Mesendoderm (in vitro differentiated cells): Measurements from ENCODE around the gene TMEM95.
A peak's percentile ranks its signal among the peaks of the same experiment; 100 is the strongest.

Source experiments
- DNase-seq: peaks from one replicate; pipeline ENCODE4 v3.0.0; 2013
- H2AK5ac ChIP-seq: 2 replicates; pipeline ENCODE4 v1.6.1; 2013; ENCODE audit warnings: low read length, inconsistent platforms
- H2BK120ac ChIP-seq: 2 replicates; pipeline ENCODE4 v1.6.1; 2013; ENCODE audit warnings: low read depth, mild to moderate bottlenecking, low read length, moderate library complexity, mixed read lengths
- H2BK15ac ChIP-seq: replicated peaks from 2 replicates; pipeline ENCODE4 v1.6.1; 2013; ENCODE audit warnings: low read depth, mild to moderate bottlenecking, moderate library complexity
- H2BK5ac ChIP-seq: 2 replicates; pipeline ENCODE4 v1.6.1; 2013; ENCODE audit warnings: low read length, inconsistent platforms
- H3K18ac ChIP-seq: 2 replicates; pipeline ENCODE4 v1.6.1; 2013; ENCODE audit warnings: mild to moderate bottlenecking, low read length, mixed read lengths
- H3K23ac ChIP-seq: one replicate; pipeline ENCODE4 v1.6.1; 2013; ENCODE audit warnings: low read length
- H3K27ac ChIP-seq: 2 replicates; pipeline ENCODE4 v1.5.1; 2013; ENCODE audit warnings: low read depth, mild to moderate bottlenecking, inconsistent platforms, low read length, moderate library complexity
- H3K27me3 ChIP-seq: 2 replicates; pipeline ENCODE4 v1.6.1; 2013; ENCODE audit warnings: low read length, control low read depth, mild to moderate bottlenecking, inconsistent platforms; ENCODE audit not compliant: insufficient read depth, poor library complexity
- H3K36me3 ChIP-seq: 2 replicates; pipeline ENCODE4 v1.6.1; 2013; ENCODE audit warnings: low read length, inconsistent platforms; ENCODE audit not compliant: control insufficient read depth, insufficient read depth
- H3K4ac ChIP-seq: one replicate; pipeline ENCODE4 v1.6.1; 2013; ENCODE audit warnings: low read depth, mild to moderate bottlenecking, low read length, moderate library complexity
- H3K4me1 ChIP-seq: 2 replicates; pipeline ENCODE4 v1.6.1; 2013; ENCODE audit warnings: low read depth, low read length, inconsistent platforms; ENCODE audit not compliant: control insufficient read depth
- H3K4me2 ChIP-seq: 2 replicates; pipeline ENCODE4 v1.6.1; 2013; ENCODE audit warnings: low read length
- H3K4me3 ChIP-seq: 2 replicates; pipeline ENCODE4 v1.5.1; 2013; ENCODE audit warnings: mild to moderate bottlenecking, low read length
- H3K56ac ChIP-seq: one replicate; pipeline ENCODE4 v1.6.1; 2013; ENCODE audit warnings: low read length
- H3K79me1 ChIP-seq: 2 replicates; pipeline ENCODE4 v1.6.1; 2013; ENCODE audit warnings: low read length, inconsistent platforms
- H3K79me2 ChIP-seq: 2 replicates; pipeline ENCODE4 v1.6.1; 2013; ENCODE audit warnings: mild to moderate bottlenecking, low read length; ENCODE audit not compliant: control insufficient read depth, insufficient read depth
- H3K9ac ChIP-seq: 2 replicates; pipeline ENCODE4 v1.6.1; 2013; ENCODE audit warnings: low read length, inconsistent platforms
- H4K5ac ChIP-seq: one replicate; pipeline ENCODE4 v1.6.1; 2013; ENCODE audit warnings: low read length
- H4K8ac ChIP-seq: one replicate; pipeline ENCODE4 v1.6.1; 2013; ENCODE audit warnings: low read depth, mild to moderate bottlenecking, control low read depth, low read length, moderate library complexity
- WGBS: extraction: QIAGEN DNeasy Blood & Tissue Kit; methylation state at CpG from one replicate; pipeline ENCODE4 v1.1.7; 2013; ENCODE audit warnings: low lambda C conversion rate, missing lambda C conversion rate; ENCODE audit not compliant: insufficient coverage; ENCODE audit errors: extremely low coverage; 5-methylcytosine and 5-hydroxymethylcytosine counted together

The TMEM95 gene

DNA sequence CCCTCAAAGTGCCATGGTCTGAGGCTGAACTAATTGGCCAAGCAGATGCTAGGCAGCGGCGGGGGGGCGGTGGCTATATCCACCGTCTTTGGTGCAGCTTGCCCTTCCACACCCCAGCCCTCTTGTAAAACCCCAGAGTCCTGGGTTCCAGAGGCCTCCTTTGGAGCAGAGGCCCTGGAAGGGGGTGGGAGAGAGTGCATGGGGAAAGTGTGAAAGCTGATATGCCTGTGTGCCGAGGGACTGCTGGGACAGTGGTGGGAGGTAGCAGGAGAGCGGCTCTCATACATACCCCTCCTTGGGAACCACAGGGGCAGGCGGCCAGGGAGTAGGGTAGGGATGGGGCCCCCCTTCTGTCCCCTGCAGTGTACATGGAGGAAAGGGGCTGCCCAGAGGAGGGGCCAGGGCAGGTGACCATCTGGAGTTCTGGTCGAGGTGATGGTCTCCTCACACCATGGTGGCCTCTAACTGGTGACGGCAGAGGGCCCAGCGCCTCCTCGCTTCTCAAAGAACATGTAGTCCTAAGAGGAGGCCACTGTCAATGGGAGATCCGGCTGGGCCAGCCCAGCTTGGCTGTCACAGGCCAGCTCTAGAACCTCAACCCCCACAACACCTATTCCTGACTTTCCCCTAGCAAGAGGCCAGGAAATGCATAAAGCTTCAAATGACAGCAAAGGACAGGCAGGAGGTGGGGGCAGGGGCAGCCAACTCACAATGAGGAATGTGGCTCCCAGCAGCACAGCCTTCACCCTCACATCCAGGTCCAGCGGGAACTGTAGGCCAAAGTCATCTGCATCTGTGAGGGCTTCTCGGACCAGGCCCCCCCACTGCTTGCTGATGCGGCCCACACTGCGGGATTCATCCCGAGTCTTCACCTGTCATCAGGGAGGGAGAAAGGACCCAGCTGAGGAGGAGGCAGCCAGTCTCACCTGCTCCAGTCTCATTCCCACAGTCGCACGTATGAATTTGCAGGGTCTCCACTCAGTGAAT lies 35.3 kb downstream of the TMEM95 start:
- H3K4me2 ChIP-seq = no peak overlapping the region
- no peaks in the 10 kb centered on the region for H3K27me3 ChIP-seq
- no peaks in the 10 kb centered on the region for H3K79me2 ChIP-seq
- H2BK5ac ChIP-seq = no peak overlapping the region
- no peak overlapping the region for H2BK120ac ChIP-seq
- H3K4me3 ChIP-seq = no peak overlapping the region
- no peak overlapping the region for H3K9ac ChIP-seq
- DNase-seq = no peak
- no peak overlapping the region for H4K5ac ChIP-seq
- H4K8ac ChIP-seq = no peak overlapping the region
- no peak overlapping the region for H3K18ac ChIP-seq
- no peak overlapping the region for H3K27ac ChIP-seq
- no CpG with 5 or more reads among the region's 19 CpGs for WGBS
- no peaks in the 10 kb centered on the region for H3K79me1 ChIP-seq
- H3K4me1 ChIP-seq = no peaks in the 10 kb centered on the region
- H2BK15ac ChIP-seq = no peak overlapping the region
- no peak overlapping the region for H2AK5ac ChIP-seq
- H3K56ac ChIP-seq = no peak overlapping the region
- peaks cover 1% of the 10 kb centered on the region for H3K36me3 ChIP-seq
- H3K4ac ChIP-seq = no peak overlapping the region
- H3K23ac ChIP-seq = no peak overlapping the region

DNA sequence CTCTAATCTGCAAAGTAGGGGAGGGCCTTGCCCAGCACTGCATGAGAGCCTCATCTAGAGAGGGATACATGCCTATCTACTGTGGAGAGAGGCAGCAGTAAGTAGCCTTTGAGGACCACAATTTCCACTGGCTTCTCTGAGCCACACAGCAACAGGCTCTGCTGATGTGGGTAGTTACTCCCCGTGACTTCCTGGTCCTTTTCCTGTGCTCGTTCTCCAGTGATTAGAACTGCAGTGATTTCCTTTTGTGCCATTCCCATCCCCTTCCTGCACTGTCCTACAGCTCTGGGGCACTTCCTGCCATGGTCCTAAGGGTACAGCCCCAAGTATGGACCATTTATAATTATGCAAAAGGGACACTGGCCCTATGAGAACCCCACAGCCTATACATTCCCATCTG lies 36.4 kb downstream of the TMEM95 start:
- Histone ChIP-seq H3K23ac (no peak overlapping the region), H3K79me1 (no peaks in the 10 kb centered on the region), H4K5ac (no peak overlapping the region), H3K4ac (no peak overlapping the region), H2BK120ac (no peak overlapping the region), H3K27me3 (no peaks in the 10 kb centered on the region), H3K27ac (no peak overlapping the region), H3K36me3 (peaks cover 1% of the 10 kb centered on the region), H2AK5ac (no peak overlapping the region), H2BK15ac (no peak overlapping the region), H4K8ac (no peak overlapping the region), H3K56ac (no peak overlapping the region), H3K4me1 (no peaks in the 10 kb centered on the region), H3K9ac (no peak overlapping the region), H3K4me3 (no peak overlapping the region), H3K79me2 (no peaks in the 10 kb centered on the region), H2BK5ac (no peak overlapping the region), H3K18ac (no peak overlapping the region), H3K4me2 (no peak overlapping the region)
- DNase-seq = no peak
- WGBS = no CpG with 5 or more reads among the region's 2 CpGs

DNA sequence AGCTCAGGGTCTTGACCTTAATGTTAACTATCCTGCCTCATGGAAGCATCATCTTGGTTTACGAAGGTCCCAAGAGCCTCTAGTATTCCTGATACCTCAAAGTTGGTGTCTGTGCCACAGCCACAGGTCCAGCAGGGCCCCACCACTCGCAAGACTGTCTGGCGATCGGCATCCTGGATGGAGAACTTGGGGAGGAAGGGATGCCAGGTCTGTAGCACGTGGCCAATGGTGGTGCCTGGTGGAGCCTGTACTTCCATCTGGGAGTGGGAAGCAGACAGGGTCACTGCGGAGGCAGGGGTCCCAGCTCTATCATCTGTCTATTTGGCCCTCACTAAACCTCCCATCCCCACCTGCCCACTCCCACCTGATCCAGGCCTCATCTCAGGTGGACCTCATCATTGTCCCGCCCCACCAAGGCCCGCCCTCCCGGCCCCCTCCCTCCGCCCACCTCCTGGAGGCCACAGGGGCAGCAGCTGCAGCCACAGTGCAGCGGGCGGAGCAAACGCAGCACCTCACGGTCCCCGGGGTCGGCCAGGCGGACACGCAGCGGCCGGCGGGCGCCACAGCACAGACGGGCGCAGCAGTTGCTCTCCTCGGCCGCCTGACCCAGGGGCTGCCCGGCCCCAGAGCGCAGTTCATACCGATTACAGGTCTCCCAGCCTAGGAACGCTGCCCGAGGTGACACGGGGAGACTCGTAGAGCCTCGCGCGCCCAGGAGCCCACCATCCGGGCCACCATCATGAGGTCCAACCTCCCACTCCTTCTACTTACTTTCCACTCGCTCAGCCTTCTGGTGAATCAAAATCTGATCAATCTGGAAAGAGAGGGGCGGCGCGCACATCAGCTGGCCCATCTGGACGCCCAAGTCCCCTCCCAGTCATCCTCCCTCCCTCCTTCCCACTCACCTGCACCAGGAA lies 38.0 kb downstream of the TMEM95 start:
- H3K4me2 ChIP-seq = peak overlapping the region; percentile 30
- peak overlapping the region; percentile 51 for H2AK5ac ChIP-seq
- H3K4me1 ChIP-seq = no peaks in the 10 kb centered on the region
- H3K4ac ChIP-seq = no peak overlapping the region
- H3K18ac ChIP-seq = no peak overlapping the region
- no peak overlapping the region for H2BK120ac ChIP-seq
- peak overlapping the region; percentile 63 for H3K9ac ChIP-seq
- H4K5ac ChIP-seq = no peak overlapping the region
- H3K56ac ChIP-seq = peak overlapping the region; percentile 91
- H4K8ac ChIP-seq = no peak overlapping the region
- no peak overlapping the region for H3K23ac ChIP-seq
- peaks cover 1% of the 10 kb centered on the region for H3K36me3 ChIP-seq
- no peaks in the 10 kb centered on the region for H3K79me1 ChIP-seq
- no peak overlapping the region for H2BK5ac ChIP-seq
- H3K4me3 ChIP-seq = no peak overlapping the region
- no peak overlapping the region for H2BK15ac ChIP-seq
- DNase-seq = peak; percentile 18
- H3K27me3 ChIP-seq = no peaks in the 10 kb centered on the region
- H3K27ac ChIP-seq = no peak overlapping the region
- no CpG with 5 or more reads among the region's 42 CpGs for WGBS
- no peaks in the 10 kb centered on the region for H3K79me2 ChIP-seq

DNA sequence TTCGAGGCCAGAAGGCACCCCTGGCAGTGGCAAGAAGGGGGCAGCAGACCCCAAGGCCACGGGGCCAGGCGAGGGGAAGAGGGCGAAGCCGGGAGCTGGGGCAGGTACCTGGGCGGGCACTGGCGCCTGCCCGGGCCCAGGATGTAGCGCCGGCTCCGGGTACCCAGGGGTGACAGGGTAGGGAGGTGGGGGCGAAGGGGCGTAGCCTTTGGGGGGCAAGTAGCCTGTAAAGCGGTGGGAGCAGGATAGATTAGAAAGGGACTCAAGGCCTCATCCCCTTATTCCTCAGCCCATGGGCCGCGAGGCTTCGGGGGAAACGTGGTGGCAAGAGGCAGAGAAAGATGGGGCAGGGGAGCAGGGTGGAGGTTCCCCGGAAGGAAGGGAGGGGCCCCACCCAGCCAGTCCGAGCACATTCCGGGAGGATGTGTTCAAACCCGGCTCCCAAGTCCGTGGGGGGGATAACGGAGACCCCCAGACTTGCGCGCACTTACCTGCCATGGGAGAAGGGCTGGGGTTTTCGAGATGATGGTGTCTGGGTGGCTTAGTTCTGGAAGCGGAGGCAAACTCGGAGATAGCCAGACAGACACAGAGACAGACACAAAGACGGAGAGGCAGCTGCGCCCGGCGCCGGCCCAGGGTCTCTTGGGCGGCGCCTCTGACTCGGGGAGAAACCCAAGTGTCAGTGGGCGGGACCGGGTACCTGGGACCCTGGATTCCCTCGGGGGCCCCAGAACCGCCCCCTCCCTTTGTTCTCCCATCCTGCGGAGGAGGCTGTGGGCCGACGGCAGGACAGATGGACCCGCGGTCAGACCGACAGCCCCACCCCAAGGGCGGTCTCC lies 38.9 kb downstream of the TMEM95 start:
- Histone ChIP-seq H3K79me2 (no peaks in the 10 kb centered on the region), H2BK15ac (no peak overlapping the region), H4K5ac (no peak overlapping the region), H3K27ac (no peak overlapping the region), H3K9ac (peak overlapping the region; percentile 63), H2AK5ac (peak overlapping the region; percentile 51), H3K4ac (peak overlapping the region; percentile 39), H3K4me3 (peak overlapping the region; percentile 40), H3K27me3 (no peaks in the 10 kb centered on the region), H3K79me1 (no peaks in the 10 kb centered on the region), H4K8ac (no peak overlapping the region), H2BK5ac (no peak overlapping the region), H3K36me3 (peaks cover 1% of the 10 kb centered on the region), H3K4me1 (no peaks in the 10 kb centered on the region), H3K18ac (no peak overlapping the region), H3K4me2 (peak overlapping the region; percentile 30), H3K23ac (no peak overlapping the region), H2BK120ac (no peak overlapping the region), H3K56ac (peak overlapping the region; percentile 91)
- DNase-seq = peak; percentile 66
- WGBS = no CpG with 5 or more reads among the region's 48 CpGs

DNA sequence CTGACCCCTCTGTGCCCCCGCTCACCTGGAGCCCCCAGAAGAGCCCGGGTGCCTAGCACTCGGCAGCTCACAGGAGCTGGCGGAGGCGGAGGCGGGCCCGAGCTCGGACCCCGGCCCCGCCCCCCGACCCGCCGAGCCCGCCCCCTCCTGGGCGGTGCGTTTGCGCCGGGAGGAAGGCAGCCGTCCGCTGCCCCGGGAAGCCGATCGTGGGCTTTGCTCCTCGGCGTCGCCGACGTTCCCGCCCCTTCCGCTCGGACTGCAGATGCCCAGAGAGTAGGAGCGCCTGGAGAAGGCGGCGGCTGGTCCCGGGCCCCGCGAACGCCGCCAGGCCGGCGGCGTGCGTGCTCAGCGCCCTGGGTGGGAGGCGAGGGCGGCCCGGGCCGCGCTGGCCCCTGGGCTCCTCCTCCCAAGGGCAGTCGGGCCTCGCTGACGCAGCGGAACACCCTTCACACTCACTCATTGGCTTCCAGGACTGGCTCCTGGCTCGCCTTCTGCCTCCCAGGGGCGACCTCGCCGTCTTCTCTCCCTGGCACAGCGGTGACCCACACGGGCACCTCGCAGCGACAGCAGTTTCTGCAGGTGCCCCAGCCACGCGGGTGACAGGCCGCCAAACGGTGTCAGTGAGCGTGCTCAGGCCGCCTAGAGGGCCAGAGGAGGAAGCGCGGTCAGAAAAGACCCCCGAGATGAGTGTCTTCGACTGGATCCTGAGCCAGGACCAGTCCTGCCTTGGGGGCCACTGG lies 39.7 kb downstream of the TMEM95 start, which contains the start of gene PLSCR3:
Gene PLSCR3 (minus strand): TSS at position 74 of the 740 bp plus-strand sequence. CDS start 415 bp downstream, outside the sequence.
- Histone ChIP-seq H3K27ac (peak within 1 kb of the TSS; percentile 91), H3K4ac (peak within 1 kb of the TSS; percentile 39), H4K8ac (no peak within 1 kb of the TSS), H3K18ac (peak within 1 kb of the TSS; percentile 75), H3K4me1 (no peaks in the 10 kb centered on the region), H3K79me2 (no peaks in the 10 kb centered on the region), H2AK5ac (peak within 1 kb of the TSS; percentile 51), H3K9ac (peak within 1 kb of the TSS; percentile 86), H3K27me3 (no peaks in the 10 kb centered on the region), H4K5ac (no peak within 1 kb of the TSS), H3K56ac (peak within 1 kb of the TSS; percentile 91), H2BK15ac (no peak within 1 kb of the TSS), H3K4me3 (peak within 1 kb of the TSS; percentile 54), H2BK5ac (no peak within 1 kb of the TSS), H3K79me1 (no peaks in the 10 kb centered on the region), H3K23ac (no peak within 1 kb of the TSS), H3K36me3 (peaks cover 1% of the 10 kb centered on the region), H3K4me2 (peak within 1 kb of the TSS; percentile 75), H2BK120ac (no peak within 1 kb of the TSS)
- DNase-seq = peak; percentile 85
- no CpG with 5 or more reads among the region's 71 CpGs for WGBS
